Brain microvascular endothelial cell (primary cell): ENCODE data around the gene KRT85.

Source experiments
- DNase-seq: peaks from one replicate; pipeline ENCODE4 v3.0.0-alpha.2; 2020
- H3K27ac ChIP-seq: fragments of 250-450 bp; sonication (Bioruptor Pico); 2 replicates; pipeline ENCODE4 v1.5.1; 2020; ENCODE audit warnings: mild to moderate bottlenecking, moderate library complexity
- H3K27me3 ChIP-seq: fragments of 250-450 bp; sonication (Bioruptor Pico); replicated peaks from 2 replicates; pipeline ENCODE4 v1.5.1; 2020; ENCODE audit warnings: mild to moderate bottlenecking
- H3K36me3 ChIP-seq: fragments of 250-450 bp; sonication (Bioruptor Pico); replicated peaks from 2 replicates; pipeline ENCODE4 v1.5.1; 2020; ENCODE audit warnings: mild to moderate bottlenecking
- H3K4me3 ChIP-seq: 2 replicates; pipeline ENCODE4 v1.5.1; 2011; ENCODE audit warnings: low read depth, mild to moderate bottlenecking, control low read depth, low read length, moderate library complexity
- CTCF ChIP-seq: IDR thresholded peaks from 2 replicates; pipeline ENCODE4 v1.5.1; 2011; ENCODE audit warnings: low read depth, mild to moderate bottlenecking, moderate library complexity, low read length, control low read depth, inconsistent platforms; ENCODE audit errors: missing control alignments
- in situ Hi-C: cut with HindIII; loops from 2 replicates; pipeline ENCODE4 v1.10.0; 2017; ENCODE audit warnings: low sequenced_read_pairs, low pct_ligation_motif_present

Gene KRT85

DNA sequence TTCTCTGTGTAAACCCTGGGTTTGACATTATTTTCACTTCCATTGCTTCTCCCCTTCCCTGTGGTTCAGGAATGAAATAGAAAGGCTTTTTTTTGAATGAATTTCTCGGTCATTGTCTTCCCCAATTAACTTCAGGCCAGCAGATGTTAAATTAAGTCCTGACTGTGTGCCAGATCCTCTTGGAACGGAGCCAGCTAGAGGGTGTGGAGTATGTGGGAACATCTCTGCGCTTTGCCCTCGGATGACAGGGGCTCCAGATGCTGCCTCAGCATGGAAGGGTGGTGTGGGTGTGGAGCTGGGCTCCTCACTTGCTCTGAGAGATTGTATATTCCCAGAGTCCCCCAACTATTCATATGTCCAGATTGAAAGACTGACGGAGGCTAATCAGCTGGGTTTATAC is 13.1 kb downstream of the KRT85 start:
- no peak overlapping the region for H3K27ac ChIP-seq
- DNase-seq = no peak
- no peaks in the 10 kb centered on the region for H3K36me3 ChIP-seq
- H3K27me3 ChIP-seq = peaks cover 13% of the 10 kb centered on the region
- no peak overlapping the region for H3K4me3 ChIP-seq
- in situ Hi-C loops = no loop called here
- no peak for TF ChIP-seq CTCF

- Histone ChIP-seq H3K36me3 (no peaks in the 10 kb centered on the region), H3K27ac (no peak overlapping the region), H3K4me3 (no peak overlapping the region), H3K27me3 (peaks cover 13% of the 10 kb centered on the region)
- TF ChIP-seq CTCF = no peak
- no peak for DNase-seq
- in situ Hi-C loops = no loop called here
These were observed 13.5 kb downstream of the KRT85 start for GRCh38 chr12:52353766-52354165.

- Histone ChIP-seq H3K27me3 (peaks cover 19% of the 10 kb centered on the region), H3K4me3 (no peak overlapping the region), H3K36me3 (no peaks in the 10 kb centered on the region), H3K27ac (no peak overlapping the region)
- in situ Hi-C loops = no loop called here
- no peak for TF ChIP-seq CTCF
- no peak for DNase-seq
These were observed 14.3 kb downstream of the KRT85 start for GRCh38 chr12:52352951-52353350.

DNA sequence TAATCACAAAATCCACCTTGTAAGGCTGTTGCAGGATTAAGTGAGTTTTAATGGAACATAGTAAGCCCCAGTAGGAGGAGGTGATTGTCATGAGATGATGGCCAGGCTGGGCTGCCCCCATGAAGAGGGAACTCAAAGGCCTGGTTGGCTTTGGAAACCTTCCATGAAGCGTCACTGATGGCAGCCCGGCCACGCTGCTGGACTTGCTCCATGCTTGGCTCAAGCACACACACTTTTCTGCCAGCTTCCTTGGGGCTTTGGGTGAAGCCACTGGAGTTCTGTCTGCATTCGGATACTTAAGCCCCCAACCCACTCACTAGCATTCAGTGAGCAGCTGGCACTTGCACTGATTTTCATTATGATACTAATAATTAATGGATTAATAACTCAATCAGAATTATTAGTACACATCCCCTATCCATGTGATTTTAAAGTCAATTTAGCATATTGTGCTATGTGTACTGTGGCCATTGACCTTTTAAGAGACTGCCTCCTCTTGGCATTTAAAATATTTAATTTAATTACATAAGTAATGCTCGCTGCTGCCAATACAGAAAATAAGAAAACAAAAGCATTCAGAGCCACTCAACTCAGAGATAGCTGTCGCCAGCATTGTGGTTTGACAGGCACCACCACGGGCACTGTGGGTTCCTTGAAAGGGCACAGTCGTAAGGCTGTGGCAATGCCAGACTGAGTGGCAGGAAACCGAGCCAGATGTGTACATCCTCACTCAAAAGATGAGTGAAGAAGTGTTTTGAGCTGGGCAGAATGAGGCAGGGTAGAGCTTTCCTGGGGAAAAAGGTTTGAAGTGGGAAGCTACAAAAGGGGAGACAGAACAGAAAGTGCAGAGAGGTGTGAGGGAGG is 15.9 kb downstream of the KRT85 start:
- Histone ChIP-seq H3K27me3 (peaks cover 19% of the 10 kb centered on the region), H3K27ac (no peak overlapping the region), H3K4me3 (no peak overlapping the region), H3K36me3 (no peaks in the 10 kb centered on the region)
- in situ Hi-C loops = no loop called here
- TF ChIP-seq CTCF = no peak
- no peak for DNase-seq

DNA sequence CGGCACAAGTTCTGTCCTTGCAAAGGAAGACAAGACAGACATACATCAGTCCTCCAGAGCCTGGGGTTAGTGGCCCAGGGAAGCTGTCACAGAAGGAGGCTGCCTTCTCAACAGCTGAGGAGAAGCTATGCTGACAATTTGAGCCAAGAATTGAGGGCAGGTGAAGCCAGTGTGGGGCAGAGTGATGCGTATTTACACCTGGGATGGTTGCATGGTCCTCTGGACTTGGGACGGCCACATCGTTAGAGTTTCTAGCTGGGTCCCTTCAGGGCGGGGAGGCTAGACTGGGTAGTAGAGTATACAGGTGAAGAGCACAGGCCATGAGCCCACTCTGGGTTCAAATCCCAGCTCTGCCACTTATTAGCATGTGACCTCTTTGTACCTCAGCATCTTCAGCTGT is 16.5 kb downstream of the KRT85 start:
- Histone ChIP-seq H3K4me3 (no peak overlapping the region), H3K36me3 (no peaks in the 10 kb centered on the region), H3K27ac (no peak overlapping the region), H3K27me3 (peaks cover 19% of the 10 kb centered on the region)
- DNase-seq = no peak
- TF ChIP-seq CTCF = no peak
- in situ Hi-C loops = no loop called here
